Gastrocnemius medialis (tissue), 4 donors: ENCODE results near the gene SELENOM. TPM values are rescaled to one million over a fixed set of nuclear protein-coding genes. Genes with fewer than 3 reads are reported as not detected.
A peak's percentile ranks its signal among the peaks of the same experiment; 100 is the strongest.

ENCODE experiments used
- ATAC-seq, 2 donors: fragments of 150-250 bp; one replicate each; pipeline ENCODE4 v1.9.1; 2016
- DNase-seq, 2 donors: peaks; one replicate each; pipeline ENCODE4 v3.0.0-alpha.2; 2019
- H3K27ac ChIP-seq, 4 donors: fragments of 200-600 bp; sonication (generic); 1 replicate in 1 of 4; 2 replicates in 3 of 4; pipeline ENCODE4 v1.5.1; 2016 to 2018; ENCODE audit warnings: mild to moderate bottlenecking in 2 of 4, moderate library complexity in 1 of 4
- H3K27me3 ChIP-seq, 3 donors: fragments of 200-600 bp; sonication (generic) in 2 of 3; 1 replicate in 1 of 3; 2 replicates in 2 of 3; pipeline versions ENCODE4 v1.5.1 to v1.6.0; 2016 to 2019; ENCODE audit warnings: mild to moderate bottlenecking in 1 of 3, moderate library complexity in 1 of 3
- H3K36me3 ChIP-seq, 2 donors: fragments of 200-600 bp; sonication (generic) in 1 of 2; one replicate each; pipeline ENCODE4 v1.5.1; 2017 to 2018
- H3K4me1 ChIP-seq, 2 donors: fragments of 200-600 bp; sonication (generic) in 1 of 2; one replicate each; pipeline ENCODE4 v1.5.1; 2016 to 2017; ENCODE audit warnings: mild to moderate bottlenecking in 2 of 2
- H3K4me3 ChIP-seq, 4 donors: fragments of 200-600 bp; sonication (generic) in 3 of 4; 1 replicate in 1 of 4; 2 replicates in 3 of 4; pipeline ENCODE4 v1.5.1; 2016 to 2019; ENCODE audit warnings: mild to moderate bottlenecking in 2 of 4
- H3K9me3 ChIP-seq, 3 donors: fragments of 200-600 bp; sonication (generic) in 2 of 3; 1 replicate in 1 of 3; 2 replicates in 2 of 3; pipeline ENCODE4 v1.5.1; 2016 to 2019
- POLR2A ChIP-seq, 2 donors: fragments of 450-650 bp; IDR thresholded peaks; one replicate each; pipeline ENCODE4 v1.6.1; 2017; ENCODE audit warnings: antibody characterized with exemption in 2 of 2, mild to moderate bottlenecking in 2 of 2, moderate library complexity in 2 of 2
- in situ Hi-C, 4 donors: fragments of 200-750 bp; cut with MboI; loops; one replicate each; pipeline versions ENCODE4 v1.15.0 to v1.8.0; 2017; ENCODE audit warnings: low sequenced_read_pairs in 4 of 4
- intact Hi-C: fragments of 100-400 bp; cut with DNase I; formaldehyde crosslinking; loops from one replicate; pipeline ENCODE4 v1.15.1; 2023; ENCODE audit warnings: low total_unique reads
- total RNA-seq, 4 donors: library from RNA; depleted of rRNA; stranded (reverse); fragments of >200 nt; gene quantifications; one replicate each; pipeline versions ENCODE4 v1.1.0 to v1.2.3, GENCODE V29; 2016
- TF ChIP-seq, protein P1 (sequence below), 5 experiments: fragments of 450-650 bp in 3 of 5; fragments of 200-600 bp in 2 of 5; sonication (generic) in 2 of 5; IDR thresholded peaks in 4 of 5; conservative IDR thresholded peaks in 1 of 5; 1 replicate in 4 of 5; 2 replicates in 1 of 5; pipeline ENCODE4 v1.5.1; 2016 to 2019; ENCODE audit warnings: antibody characterized with exemption in 5 of 5, mild to moderate bottlenecking in 3 of 5, moderate library complexity in 3 of 5

SELENOM gene
- total RNA-seq, 4 donors from 2014 or later: 144 to 184 (median 157) TPM

DNA sequence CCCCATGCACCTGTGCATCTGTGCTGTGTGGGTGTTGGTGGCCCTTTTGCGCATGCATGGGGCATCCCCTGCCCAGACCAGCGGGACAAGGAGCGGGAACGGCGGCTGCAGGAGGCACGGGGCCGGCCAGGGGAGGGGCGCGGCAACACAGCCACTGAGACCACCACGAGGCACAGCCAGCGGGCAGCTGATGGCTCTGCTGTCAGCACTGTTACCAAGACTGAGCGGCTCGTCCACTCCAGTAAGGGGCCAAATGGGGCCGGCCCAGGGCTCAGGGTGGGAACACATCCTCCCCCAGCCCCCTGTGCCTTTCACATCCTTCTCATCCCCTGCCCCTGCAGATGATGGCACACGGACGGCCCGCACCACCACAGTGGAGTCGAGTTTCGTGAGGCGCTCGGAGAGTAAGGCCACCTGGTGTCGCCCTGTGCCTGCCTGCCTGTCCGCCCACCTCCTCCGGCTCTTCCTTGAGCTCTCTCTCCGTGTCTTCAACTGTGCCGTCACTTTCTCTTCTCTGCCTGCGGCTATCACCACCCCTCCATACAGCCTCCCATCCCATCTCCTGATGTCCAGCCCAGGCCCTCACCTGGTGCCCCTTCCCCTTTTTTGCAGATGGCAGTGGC, 10.6 kb downstream of the SELENOM start:
- H3K4me1 ChIP-seq: peaks cover 54 to 72% of the 10 kb centered on the region in 2 donors

DNA sequence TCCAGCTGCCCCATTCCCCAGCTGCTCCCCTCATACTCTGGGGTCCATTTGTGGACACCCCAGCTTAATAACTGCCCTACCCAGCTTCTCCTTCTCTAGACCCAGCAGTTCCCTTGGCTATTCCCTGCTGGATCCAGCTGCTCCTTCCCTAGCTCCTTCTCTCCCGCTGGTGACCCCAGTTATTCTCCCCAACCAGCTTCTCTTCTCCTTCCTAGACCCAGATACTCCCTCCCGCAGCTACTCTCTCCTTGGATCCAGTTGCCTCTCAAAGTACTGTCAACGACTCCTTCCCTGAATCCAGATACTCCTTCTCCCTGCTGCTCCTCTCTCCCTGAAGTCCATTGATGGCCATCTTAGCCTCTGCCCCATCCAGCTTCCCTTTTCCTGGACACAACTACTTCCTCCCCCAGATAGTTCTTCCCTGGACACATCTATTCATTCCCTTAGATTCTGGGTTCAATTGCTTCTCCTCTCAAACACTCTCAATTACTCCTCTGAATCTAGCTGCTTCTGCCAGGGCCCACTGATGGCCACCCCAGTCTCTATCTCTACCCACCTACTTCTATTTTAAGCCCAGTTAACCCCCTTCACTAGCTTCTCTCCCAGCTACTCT, 11.6 kb downstream of the SELENOM start:
- H3K4me3 ChIP-seq: no peak overlapping the region
- H3K4me1 ChIP-seq: peaks cover 48 to 72% of the 10 kb centered on the region in 2 donors
- in situ Hi-C loops: loop anchor here in 1 of 4 donors (10.0 kb wide), 1 partner anchor 139 kb away; no protein-coding TSS in a partner anchor
- intact Hi-C loops: no loop called here
- no peaks in the 10 kb centered on the region for H3K9me3 ChIP-seq
- ATAC-seq (no peak), DNase-seq (no peak)
- no peak for TF ChIP-seq POLR2A (IDR thresholded peaks at IDR 0.05)
- TF ChIP-seq, protein P1, sequence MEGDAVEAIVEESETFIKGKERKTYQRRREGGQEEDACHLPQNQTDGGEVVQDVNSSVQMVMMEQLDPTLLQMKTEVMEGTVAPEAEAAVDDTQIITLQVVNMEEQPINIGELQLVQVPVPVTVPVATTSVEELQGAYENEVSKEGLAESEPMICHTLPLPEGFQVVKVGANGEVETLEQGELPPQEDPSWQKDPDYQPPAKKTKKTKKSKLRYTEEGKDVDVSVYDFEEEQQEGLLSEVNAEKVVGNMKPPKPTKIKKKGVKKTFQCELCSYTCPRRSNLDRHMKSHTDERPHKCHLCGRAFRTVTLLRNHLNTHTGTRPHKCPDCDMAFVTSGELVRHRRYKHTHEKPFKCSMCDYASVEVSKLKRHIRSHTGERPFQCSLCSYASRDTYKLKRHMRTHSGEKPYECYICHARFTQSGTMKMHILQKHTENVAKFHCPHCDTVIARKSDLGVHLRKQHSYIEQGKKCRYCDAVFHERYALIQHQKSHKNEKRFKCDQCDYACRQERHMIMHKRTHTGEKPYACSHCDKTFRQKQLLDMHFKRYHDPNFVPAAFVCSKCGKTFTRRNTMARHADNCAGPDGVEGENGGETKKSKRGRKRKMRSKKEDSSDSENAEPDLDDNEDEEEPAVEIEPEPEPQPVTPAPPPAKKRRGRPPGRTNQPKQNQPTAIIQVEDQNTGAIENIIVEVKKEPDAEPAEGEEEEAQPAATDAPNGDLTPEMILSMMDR (IDR thresholded peaks at IDR 0.05 in 4 of 5, conservative IDR thresholded peaks at IDR 0.05 in 1 of 5): no peak
- H3K27me3 ChIP-seq: no peaks in the 10 kb centered on the region
- H3K36me3 ChIP-seq: peaks cover 0 to 62% of the 10 kb centered on the region in 2 donors
- H3K27ac ChIP-seq: peak overlapping the region; percentile 93 to 98 (median 95)

More for the DNA sequence above, 10.6 kb downstream of the SELENOM start:
- Histone ChIP-seq H3K4me3 (no peak overlapping the region), H3K9me3 (no peaks in the 10 kb centered on the region), H3K36me3 (peaks cover 0 to 57% of the 10 kb centered on the region in 2 donors), H3K27ac (peak overlapping the region; percentile 93 to 98 (median 96)), H3K27me3 (no peaks in the 10 kb centered on the region)
- TF ChIP-seq POLR2A (IDR thresholded peaks at IDR 0.05): no peak
- TF ChIP-seq, protein P1 (IDR thresholded peaks at IDR 0.05 in 4 of 5, conservative IDR thresholded peaks at IDR 0.05 in 1 of 5): no peak
- no peak for DNase-seq
- intact Hi-C loops: no loop called here
- in situ Hi-C loops: loop anchor here in 1 of 4 donors (10.0 kb wide), 1 partner anchor 138 kb away; no protein-coding TSS in a partner anchor
- ATAC-seq: no peak

DNA sequence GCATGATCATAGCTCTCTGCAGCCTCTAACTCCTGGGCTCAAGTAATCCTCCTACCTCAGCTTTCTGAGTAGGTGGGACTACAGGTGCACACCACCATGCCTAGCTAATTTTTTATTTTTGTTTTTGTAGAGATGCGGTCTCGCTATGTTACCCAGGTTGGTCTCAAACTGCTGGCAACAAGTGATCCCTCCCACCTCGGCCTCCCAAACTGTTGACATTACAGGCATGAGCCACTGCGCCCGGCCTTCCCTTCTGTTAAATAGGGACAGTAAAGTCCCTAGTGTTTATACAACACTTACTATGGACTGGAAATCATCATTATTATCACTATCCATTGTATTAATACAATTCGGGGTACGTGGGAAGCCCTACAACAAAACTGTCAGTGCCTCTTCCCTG, 12.6 kb downstream of the SELENOM start:
- TF ChIP-seq POLR2A (IDR thresholded peaks at IDR 0.05): no peak
- TF ChIP-seq, protein P1 (IDR thresholded peaks at IDR 0.05 in 4 of 5, conservative IDR thresholded peaks at IDR 0.05 in 1 of 5): no peak
- in situ Hi-C loops (loop anchor here in 2 of 4 donors (5.0 to 10.0 kb wide), 3 partner anchors 53 to 140 kb away; no protein-coding TSS in a partner anchor), intact Hi-C loops (no loop called here)
- Histone ChIP-seq H3K27me3 (no peaks in the 10 kb centered on the region), H3K27ac (peak overlapping the region; percentile 93 to 98 (median 95)), H3K9me3 (no peaks in the 10 kb centered on the region), H3K36me3 (peaks cover 0 to 54% of the 10 kb centered on the region in 2 donors), H3K4me3 (peak overlapping the region in 1 of 4 donors; percentile 62), H3K4me1 (peaks cover 47 to 72% of the 10 kb centered on the region in 2 donors)
- no peak for ATAC-seq
- no peak for DNase-seq

DNA sequence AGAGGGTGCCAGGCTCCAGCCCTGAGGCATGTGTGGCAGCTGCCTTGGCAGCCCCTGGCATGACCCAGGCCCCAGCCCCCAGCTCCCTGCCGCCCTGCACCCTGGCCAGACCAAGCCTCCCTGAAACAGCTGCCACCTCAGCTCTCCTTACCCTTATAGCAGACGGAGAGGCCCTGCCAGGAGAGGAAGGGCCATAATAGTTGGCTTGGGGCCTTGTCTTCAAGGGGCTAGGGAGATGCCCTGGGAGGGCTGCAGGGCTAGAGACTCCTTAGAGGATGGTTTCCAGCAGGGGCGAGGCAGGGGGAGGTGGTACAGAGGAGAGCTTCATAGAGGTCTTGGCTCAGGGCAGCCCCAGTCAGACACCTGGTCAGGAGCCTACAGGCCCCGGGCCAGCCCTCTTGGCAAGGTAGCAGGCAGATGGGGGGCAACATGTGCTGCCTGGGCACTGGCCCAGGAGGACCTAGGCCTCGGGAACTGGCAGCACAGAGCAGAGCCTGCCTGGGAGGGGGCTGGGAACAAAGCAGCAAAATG, 13.3 kb downstream of the SELENOM start:
- peaks cover 40 to 72% of the 10 kb centered on the region in 2 donors for H3K4me1 ChIP-seq
- peak overlapping the region; percentile 53 to 62 (median 59) for H3K4me3 ChIP-seq
- in situ Hi-C loops (loop anchor here in 2 of 4 donors (5.0 to 10.0 kb wide), 3 partner anchors 53 to 141 kb away; no protein-coding TSS in a partner anchor), intact Hi-C loops (no loop called here)
- no peaks in the 10 kb centered on the region for H3K9me3 ChIP-seq
- DNase-seq (peak; percentile 78 to 92), ATAC-seq (peak; percentile 67 to 77)
- no peak for TF ChIP-seq POLR2A (IDR thresholded peaks at IDR 0.05)
- TF ChIP-seq, protein P1 (IDR thresholded peaks at IDR 0.05 in 4 of 5, conservative IDR thresholded peaks at IDR 0.05 in 1 of 5): no peak
- peaks cover 0 to 47% of the 10 kb centered on the region in 2 donors for H3K36me3 ChIP-seq
- H3K27me3 ChIP-seq: no peaks in the 10 kb centered on the region
- H3K27ac ChIP-seq: peak overlapping the region; percentile 93 to 98 (median 95)
